Measurements from ENCODE around the gene OLFM1. TPM values are rescaled to one million over a fixed set of nuclear protein-coding genes. Genes with fewer than 3 reads are reported as not detected.

Gene OLFM1
- total RNA-seq, 2 donors from 2014 or later: 7.6 to 9.7 TPM

DNA sequence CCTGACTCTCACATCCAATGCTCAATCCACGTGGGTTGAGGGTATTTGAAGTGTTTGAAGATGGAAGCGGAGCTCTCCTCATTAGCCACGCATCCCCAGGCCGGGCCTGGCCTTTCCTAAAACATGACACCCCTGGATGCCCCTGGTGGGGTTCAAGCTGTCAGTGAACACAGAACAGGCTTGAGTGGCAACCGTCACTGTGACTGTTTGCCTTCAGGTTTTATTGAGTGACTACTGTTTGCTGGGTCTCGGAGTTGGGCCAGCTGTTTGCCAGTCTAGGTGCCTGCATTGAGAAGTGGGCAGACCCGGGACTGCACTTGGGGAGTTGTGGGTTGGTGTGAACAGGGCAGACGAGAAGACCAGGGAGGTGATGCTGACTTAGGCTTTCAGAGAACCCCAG is 7.8 kb upstream of the OLFM1 start:
- Histone ChIP-seq H3K4me3 (no peak overlapping the region), H3K9me3 (no peaks in the 10 kb centered on the region), H3K4me1 (peaks cover 0 to 20% of the 10 kb centered on the region in 2 donors), H3K27me3 (no peaks in the 10 kb centered on the region), H3K36me3 (no peaks in the 10 kb centered on the region), H3K27ac (no peak overlapping the region)
- TF ChIP-seq, protein P1, sequence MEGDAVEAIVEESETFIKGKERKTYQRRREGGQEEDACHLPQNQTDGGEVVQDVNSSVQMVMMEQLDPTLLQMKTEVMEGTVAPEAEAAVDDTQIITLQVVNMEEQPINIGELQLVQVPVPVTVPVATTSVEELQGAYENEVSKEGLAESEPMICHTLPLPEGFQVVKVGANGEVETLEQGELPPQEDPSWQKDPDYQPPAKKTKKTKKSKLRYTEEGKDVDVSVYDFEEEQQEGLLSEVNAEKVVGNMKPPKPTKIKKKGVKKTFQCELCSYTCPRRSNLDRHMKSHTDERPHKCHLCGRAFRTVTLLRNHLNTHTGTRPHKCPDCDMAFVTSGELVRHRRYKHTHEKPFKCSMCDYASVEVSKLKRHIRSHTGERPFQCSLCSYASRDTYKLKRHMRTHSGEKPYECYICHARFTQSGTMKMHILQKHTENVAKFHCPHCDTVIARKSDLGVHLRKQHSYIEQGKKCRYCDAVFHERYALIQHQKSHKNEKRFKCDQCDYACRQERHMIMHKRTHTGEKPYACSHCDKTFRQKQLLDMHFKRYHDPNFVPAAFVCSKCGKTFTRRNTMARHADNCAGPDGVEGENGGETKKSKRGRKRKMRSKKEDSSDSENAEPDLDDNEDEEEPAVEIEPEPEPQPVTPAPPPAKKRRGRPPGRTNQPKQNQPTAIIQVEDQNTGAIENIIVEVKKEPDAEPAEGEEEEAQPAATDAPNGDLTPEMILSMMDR (IDR thresholded peaks at IDR 0.05): no peak
- DNase-seq (ENCODE audit: low spot score): no peak

DNA sequence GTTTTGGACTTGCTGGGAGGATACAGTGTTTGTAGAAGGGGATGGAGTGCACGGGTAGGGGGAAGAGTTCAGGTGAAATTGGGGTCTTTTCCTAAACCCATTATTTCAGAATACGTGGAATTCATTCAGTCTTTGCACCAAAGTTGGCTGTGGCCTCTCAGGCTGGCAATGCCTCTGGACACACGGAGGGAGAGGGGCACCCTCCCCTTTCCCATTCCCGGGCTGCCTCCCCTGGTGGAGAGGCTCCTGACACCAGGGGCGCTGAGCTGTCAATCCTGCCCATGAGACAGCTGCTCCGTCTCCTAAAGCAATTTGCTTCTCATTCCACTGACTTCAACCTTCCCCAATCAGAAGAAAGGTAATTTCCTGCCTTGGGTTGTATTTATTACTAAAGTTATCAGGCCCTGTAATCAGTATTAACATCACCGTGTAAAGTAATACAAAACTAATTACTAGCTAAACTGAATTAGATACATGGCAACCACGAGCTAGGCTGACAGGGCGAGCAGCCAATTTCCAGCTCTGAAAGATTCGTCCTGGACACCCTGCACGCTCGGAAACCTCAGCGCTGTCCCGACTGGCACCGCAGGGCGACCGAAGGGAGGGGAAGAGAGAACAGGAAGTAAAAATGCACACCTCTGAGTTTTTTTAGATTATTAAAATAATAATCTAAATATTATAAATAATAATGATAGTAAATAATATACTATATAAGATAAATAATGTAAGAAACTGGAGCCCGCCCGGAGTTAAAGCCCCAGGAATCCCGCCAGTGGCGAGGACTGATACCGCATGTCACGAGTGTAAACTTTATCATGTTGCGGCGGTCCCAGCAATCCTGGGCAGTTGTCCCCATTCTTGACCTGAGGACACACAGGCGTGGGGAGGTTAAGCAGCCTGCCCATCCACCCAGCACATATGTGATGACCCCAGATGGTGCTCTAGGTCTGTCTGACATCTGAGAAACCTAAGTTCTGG is 6.9 kb upstream of the OLFM1 start:
- TF ChIP-seq, protein P1 (IDR thresholded peaks at IDR 0.05): no peak
- DNase-seq (ENCODE audit: low spot score): no peak
- no peaks in the 10 kb centered on the region for H3K9me3 ChIP-seq
- H3K4me1 ChIP-seq: peaks cover 0 to 11% of the 10 kb centered on the region in 2 donors
- no peaks in the 10 kb centered on the region for H3K27me3 ChIP-seq
- H3K36me3 ChIP-seq: no peaks in the 10 kb centered on the region
- no peak overlapping the region for H3K27ac ChIP-seq
- H3K4me3 ChIP-seq: no peak overlapping the region

DNA sequence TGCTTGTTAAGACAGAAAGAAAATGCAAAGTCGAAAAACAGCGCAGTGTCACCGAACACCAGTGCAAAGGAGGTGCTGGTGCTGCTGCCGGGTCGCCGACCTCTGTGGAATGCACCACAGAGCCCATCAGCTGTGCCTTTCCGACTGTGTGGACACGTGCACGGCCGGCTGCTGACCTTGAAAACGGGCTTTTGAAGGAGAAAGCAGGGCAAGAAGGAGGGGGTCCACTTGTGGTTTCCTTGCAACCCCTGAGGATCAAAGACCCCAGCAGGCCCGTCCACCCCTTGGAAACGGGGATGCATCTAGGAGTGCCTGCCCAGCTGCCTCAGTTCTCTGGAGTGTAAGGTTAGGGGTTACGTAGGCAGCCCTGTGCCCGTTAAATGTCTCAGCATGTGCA is 6.2 kb upstream of the OLFM1 start:
- Histone ChIP-seq H3K27ac (no peak overlapping the region), H3K27me3 (no peaks in the 10 kb centered on the region), H3K9me3 (no peaks in the 10 kb centered on the region), H3K36me3 (no peaks in the 10 kb centered on the region), H3K4me3 (no peak overlapping the region), H3K4me1 (peaks cover 0 to 11% of the 10 kb centered on the region in 2 donors)
- TF ChIP-seq, protein P1 (IDR thresholded peaks at IDR 0.05): no peak
- no peak for DNase-seq (ENCODE audit: low spot score)

DNA sequence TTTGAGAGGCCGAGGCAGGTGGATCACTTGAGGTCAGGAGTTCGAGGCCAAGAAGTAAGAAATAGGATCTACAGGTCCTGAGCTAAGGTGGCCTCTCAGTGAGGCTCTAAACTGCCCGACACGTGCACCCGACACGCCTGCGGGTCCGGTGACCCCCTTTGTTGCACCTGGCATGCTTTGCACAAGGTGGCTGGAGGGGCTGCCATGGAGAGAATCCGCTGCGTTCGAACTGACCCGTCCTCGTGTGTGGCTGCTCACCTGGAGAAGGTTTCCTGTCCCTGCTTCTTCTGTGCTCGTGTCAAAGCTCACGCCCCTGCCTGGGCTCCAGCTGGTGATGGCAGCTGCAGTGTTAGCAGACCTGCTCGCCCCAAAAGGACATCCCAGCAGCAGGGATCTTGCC is 5.7 kb upstream of the OLFM1 start:
- Histone ChIP-seq H3K4me1 (peaks cover 0 to 12% of the 10 kb centered on the region in 2 donors), H3K27ac (no peak overlapping the region), H3K36me3 (no peaks in the 10 kb centered on the region), H3K9me3 (no peaks in the 10 kb centered on the region), H3K27me3 (no peaks in the 10 kb centered on the region), H3K4me3 (no peak overlapping the region)
- DNase-seq (ENCODE audit: low spot score): no peak
- TF ChIP-seq, protein P1 (IDR thresholded peaks at IDR 0.05): no peak

DNA sequence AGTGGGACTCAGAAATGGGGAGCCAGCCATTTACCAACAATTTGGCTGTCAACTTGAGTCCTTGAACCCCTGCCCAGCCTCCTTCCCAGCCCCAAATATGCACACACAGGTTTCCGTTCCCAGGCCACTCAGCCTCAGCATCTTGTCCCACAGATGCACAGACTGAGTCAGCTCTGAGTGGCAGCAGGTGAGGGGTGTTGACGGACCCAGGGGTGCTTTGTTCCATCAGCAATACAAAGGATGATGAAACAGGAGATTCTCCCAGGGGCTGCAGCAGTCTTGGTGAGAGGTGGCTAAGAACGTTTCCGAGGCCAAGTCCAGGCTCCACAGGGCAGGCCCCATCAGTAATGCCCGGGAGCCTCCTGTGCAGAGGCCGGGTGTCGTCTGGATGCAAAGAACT is 4.9 kb upstream of the OLFM1 start:
- TF ChIP-seq, protein P1 (IDR thresholded peaks at IDR 0.05): no peak
- no peak overlapping the region for H3K4me3 ChIP-seq
- H3K27ac ChIP-seq: no peak overlapping the region
- peaks cover 0 to 18% of the 10 kb centered on the region in 2 donors for H3K4me1 ChIP-seq
- H3K36me3 ChIP-seq: no peaks in the 10 kb centered on the region
- no peak for DNase-seq (ENCODE audit: low spot score)
- no peaks in the 10 kb centered on the region for H3K9me3 ChIP-seq
- no peaks in the 10 kb centered on the region for H3K27me3 ChIP-seq

Measured in right atrium auricular region (tissue), 2 donors.